HepG2 (cell line): ENCODE measurements around the gene UBL7. TPM values are rescaled to one million over a fixed set of nuclear protein-coding genes. Genes with fewer than 3 reads are reported as not detected.
A peak's percentile ranks its signal among the peaks of the same experiment; 100 is the strongest.

ENCODE experiments used
- ATAC-seq: fragments of 200-7000 bp; cut with Tn5 transposase; 3 replicates; pipeline ENCODE4 v1.9.1; 2020; ENCODE audit warnings: mild to moderate bottlenecking, moderate library complexity
- BruUV-seq: library from RNA; stranded (reverse); fragments of 400-500 nt; replicated peaks from 2 replicates; lab custom pipeline; 2021; lab: Mats Ljungman, UMichigan
- CTCF ChIA-PET: fragments of 300-600 bp; formaldehyde crosslinking; extraction: SDS; loops from one replicate; lab custom pipeline; 2021; ENCODE audit warnings: low total read pairs, inconsistent platforms, low intra/inter-chr PET ratio; lab: Yijun Ruan, JAX
- POLR2A ChIA-PET: fragments of 350-600 bp; sonication (Branson Sonifier 250); formaldehyde crosslinking; loops from one replicate; lab custom pipeline; 2020; ENCODE audit warnings: antibody characterized with exemption, inconsistent platforms; lab: Yijun Ruan, JAX
- DNase-seq: peaks from one replicate; pipeline ENCODE4 v3.0.0-alpha.2; 2015; ENCODE audit warnings: low spot score
- FAIRE-seq: peaks from 3 replicates; lab custom pipeline; 2011; peaks lifted over from hg19 to GRCh38; lab: Jason Lieb, UNC
- H2AFZ ChIP-seq: one replicate; pipeline ENCODE4 v1.6.1; 2011; ENCODE audit warnings: low read length, inconsistent platforms
- H3K27ac ChIP-seq: fragments of 300-600 bp; 3 replicates; pipeline ENCODE4 v1.8.0; 2011; ENCODE audit warnings: mixed run types, mild to moderate bottlenecking, mixed read lengths, low read length, inconsistent platforms; ENCODE audit not compliant: insufficient read depth; ENCODE audit errors: extremely low read length
- H3K27me3 ChIP-seq, 2 experiments: fragments of 200-600 bp in 1 of 2; 2 replicates in 1 of 2; 3 replicates in 1 of 2; pipeline versions ENCODE4 v1.6.0 to v1.8.0; 2011; ENCODE audit warnings: low read length in 2 of 2, mild to moderate bottlenecking in 2 of 2, moderate library complexity in 2 of 2, inconsistent platforms in 1 of 2; ENCODE audit not compliant: insufficient read depth in 2 of 2, control insufficient read depth in 1 of 2
- H3K36me3 ChIP-seq, 2 experiments: fragments of 200-600 bp in 1 of 2; replicated peaks in 1 of 2; 2 replicates in 1 of 2; 3 replicates in 1 of 2; pipeline versions ENCODE4 v1.5.1 to v1.8.0; 2011; ENCODE audit warnings: low read length in 2 of 2, inconsistent platforms in 1 of 2; ENCODE audit not compliant: insufficient read depth in 2 of 2, control insufficient read depth in 1 of 2
- H3K4me1 ChIP-seq: 2 replicates; pipeline ENCODE4 v1.5.1; 2012; ENCODE audit warnings: low read length, inconsistent platforms; ENCODE audit not compliant: insufficient read depth
- H3K4me2 ChIP-seq: 2 replicates; pipeline ENCODE4 v1.6.0; 2011; ENCODE audit warnings: low read depth, low read length, inconsistent platforms
- H3K4me3 ChIP-seq, 3 experiments: fragments of 200-600 bp in 1 of 3; sonication (generic), shearing (Covaris generic) in 1 of 3; replicated peaks in 1 of 3; 2 replicates each; pipeline ENCODE4 v1.5.1; 2011 to 2016; ENCODE audit warnings: low read length in 3 of 3, inconsistent platforms in 2 of 3, low read depth in 2 of 3, mild to moderate bottlenecking in 2 of 3, control low read depth in 1 of 3, mixed read lengths in 1 of 3; ENCODE audit not compliant: insufficient read depth in 1 of 3
- H3K79me2 ChIP-seq: one replicate; pipeline ENCODE4 v1.6.1; 2011; ENCODE audit warnings: low read length, inconsistent platforms; ENCODE audit not compliant: insufficient read depth
- H3K9ac ChIP-seq: 2 replicates; pipeline ENCODE4 v1.6.0; 2011; ENCODE audit warnings: mild to moderate bottlenecking, low read depth, low read length, inconsistent platforms; ENCODE audit not compliant: insufficient read depth
- H3K9me3 ChIP-seq: 2 replicates; pipeline ENCODE4 v1.5.1; 2012; ENCODE audit warnings: mild to moderate bottlenecking, low read length
- H4K20me1 ChIP-seq: 2 replicates; pipeline ENCODE4 v1.6.0; 2011; ENCODE audit warnings: inconsistent platforms, mild to moderate bottlenecking, low read length, moderate library complexity; ENCODE audit not compliant: insufficient read depth
- GATA4 ChIP-seq: sonication (generic); IDR thresholded peaks from 2 replicates; pipeline ENCODE4 v1.6.1; 2016; ENCODE audit warnings: antibody characterized with exemption, low read depth, borderline replicate concordance
- HNF4A ChIP-seq: sonication (generic); formaldehyde crosslinking; IDR thresholded peaks from 2 replicates; pipeline ENCODE4 v1.4.0; 2020; ENCODE audit warnings: missing genetic modification reagents
- MIXL1 ChIP-seq: IDR thresholded peaks from 2 replicates; pipeline ENCODE4 v1.6.1; 2016
- MTA1 ChIP-seq: sonication (generic); formaldehyde crosslinking; IDR thresholded peaks from 2 replicates; pipeline ENCODE4 v1.4.0; 2020; ENCODE audit warnings: missing genetic modification reagents, mild to moderate bottlenecking, borderline replicate concordance
- MTF2 ChIP-seq: sonication (generic); formaldehyde crosslinking; IDR thresholded peaks from 2 replicates; pipeline ENCODE4 v1.5.0; 2020; ENCODE audit warnings: missing genetic modification reagents, borderline replicate concordance
- MZF1 ChIP-seq: sonication (generic); formaldehyde crosslinking; IDR thresholded peaks from 2 replicates; pipeline ENCODE4 v1.8.1; 2023; ENCODE audit warnings: mild to moderate bottlenecking, missing genetic modification reagents, borderline replicate concordance
- NFYB ChIP-seq: sonication (generic); formaldehyde crosslinking; IDR thresholded peaks from 2 replicates; pipeline ENCODE4 v1.4.0; 2020; ENCODE audit warnings: missing genetic modification reagents
- SAP130 ChIP-seq: IDR thresholded peaks from 2 replicates; pipeline ENCODE4 v1.6.1; 2016; ENCODE audit warnings: low read depth
- SNRNP70 ChIP-seq: fragments of 200-400 bp; formaldehyde crosslinking; IDR thresholded peaks from 2 replicates; pipeline ENCODE4 v1.6.1; 2017; ENCODE audit warnings: mild to moderate bottlenecking, low read depth, low read length, moderate library complexity
- SOX5 ChIP-seq: IDR thresholded peaks from 2 replicates; pipeline ENCODE4 v1.6.1; 2016; ENCODE audit warnings: borderline replicate concordance
- SP1 ChIP-seq, 2 experiments: fragments of 450-650 bp in 1 of 2; sonication (generic) in 1 of 2; formaldehyde crosslinking in 1 of 2; IDR thresholded peaks; 2 replicates each; pipeline versions ENCODE4 v1.4.0 to v1.6.1; 2016 to 2020; ENCODE audit warnings: missing genetic modification reagents in 1 of 2
- TSC22D2 ChIP-seq: sonication (generic); formaldehyde crosslinking; IDR thresholded peaks from 2 replicates; pipeline ENCODE4 v1.5.1; 2020; ENCODE audit warnings: missing genetic modification reagents, mild to moderate bottlenecking, borderline replicate concordance
- U2AF1 ChIP-seq: fragments of 200-400 bp; formaldehyde crosslinking; optimal IDR thresholded peaks from 2 replicates; pipeline ENCODE3; 2017; ENCODE audit warnings: mild to moderate bottlenecking, low read depth, low read length
- ZFX ChIP-seq: sonication (generic); formaldehyde crosslinking; IDR thresholded peaks from 2 replicates; pipeline ENCODE4 v1.4.0; 2020; ENCODE audit warnings: mild to moderate bottlenecking, low read depth, missing genetic modification reagents, moderate library complexity
- WGBS: methylation state at CpG from one replicate; pipeline ENCODE4 v1.1.6; 2017; ENCODE audit warnings: low lambda C conversion rate; 5-methylcytosine and 5-hydroxymethylcytosine counted together
- in situ Hi-C: cut with HindIII; loops from 2 replicates; pipeline ENCODE4 v1.10.0; 2017; ENCODE audit warnings: low pct_unique_long_range_greater_than_20kb; ENCODE audit not compliant: extremely low pct_ligation_motif_present
- intact Hi-C: fragments of 100-400 bp; cut with micrococcal nuclease; formaldehyde crosslinking; loops from one replicate; pipeline ENCODE4 v1.10.0; 2022; ENCODE audit not compliant: unreplicated experiment
- polyA plus RNA-seq, 8 experiments: library from polyadenylated mRNA; depleted of rRNA in 3 of 8; stranded (reverse) in 7 of 8; unstranded in 1 of 8; fragments of >200 nt; fragmentation: Illumina TruSeq in 4 of 8; extraction: Trizol in 4 of 8; gene quantifications; 2 replicates each; pipeline versions ENCODE4 v1.2.1 to v1.2.3, GENCODE V29; 2011 to 2016; ENCODE audit warnings: low read depth in 4 of 8, missing spikeins in 1 of 8, mixed read lengths in 1 of 8; ENCODE audit not compliant: insufficient read depth in 1 of 8
- total RNA-seq, 5 experiments: library from RNA; depleted of rRNA; stranded (reverse); fragments of >200 nt; fragmentation: Illumina TruSeq; extraction: Trizol; gene quantifications; 2 replicates each; pipeline ENCODE4 v1.2.3, GENCODE V29; 2016; ENCODE audit warnings: low read depth in 1 of 5
- TF ChIP-seq, protein P1 (sequence below): sonication (generic); formaldehyde crosslinking; IDR thresholded peaks from 2 replicates; pipeline ENCODE4 v1.9.0; 2022; ENCODE audit warnings: missing genetic modification reagents, mild to moderate bottlenecking, borderline replicate concordance
- TF ChIP-seq, protein P2 (sequence below): IDR thresholded peaks from 2 replicates; pipeline ENCODE4 v1.6.1; 2018; ENCODE audit warnings: missing genetic modification reagents, mild to moderate bottlenecking, missing compliant biosample characterization
- TF ChIP-seq, protein P3 (sequence below): IDR thresholded peaks from 2 replicates; pipeline ENCODE4 v1.6.1; 2012; ENCODE audit warnings: inconsistent platforms
- TF ChIP-seq, protein P4 (sequence below): sonication (generic); formaldehyde crosslinking; IDR thresholded peaks from 2 replicates; pipeline ENCODE4; 2020; ENCODE audit warnings: missing genetic modification reagents, mild to moderate bottlenecking, borderline replicate concordance

Gene UBL7
- total and polyA plus RNA-seq, 2 of the 13 experiments (the other 11 are each of a cell fraction or from before 2014, with no cell fraction given) = 55.0 to 63.5 TPM

DNA sequence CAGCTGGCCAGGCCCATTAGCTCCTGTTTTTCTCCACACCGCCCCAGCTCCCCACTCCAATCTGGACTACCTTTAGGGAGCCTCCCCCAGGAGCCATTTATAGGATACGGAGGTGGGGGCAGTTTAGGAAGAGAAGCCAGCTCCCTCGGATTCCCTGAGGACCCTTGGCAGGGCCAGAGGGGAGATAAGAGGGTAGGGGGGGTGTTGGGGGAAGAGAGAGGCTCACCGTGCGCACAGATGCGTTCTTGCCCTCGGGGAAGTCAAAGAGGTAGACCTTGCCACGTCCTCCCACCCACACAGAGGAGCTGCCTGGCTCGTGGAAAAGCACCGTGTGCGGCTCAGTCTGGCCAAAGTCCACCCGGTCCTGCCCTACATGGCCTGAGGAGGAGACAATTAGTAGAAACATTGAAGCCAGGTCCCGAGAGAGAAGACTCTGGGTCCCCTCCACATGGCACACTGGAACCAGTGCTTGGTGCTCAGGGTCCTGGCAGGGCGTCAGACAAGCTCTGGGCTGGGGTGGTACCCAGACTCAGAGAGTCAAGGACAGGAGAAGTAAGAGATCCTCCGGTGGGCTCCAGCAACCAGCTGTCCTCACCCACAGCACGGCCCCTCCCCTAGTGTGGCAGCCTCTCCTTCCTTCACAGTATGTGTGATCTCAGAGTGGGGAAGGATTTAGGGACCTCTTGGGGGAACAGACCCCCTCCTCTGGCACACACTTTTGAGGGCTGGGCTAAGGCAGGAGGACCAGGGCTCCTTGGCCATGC lies 42.2 kb downstream of the UBL7 start:
- H3K9ac ChIP-seq = peak overlapping the region; percentile 41
- TF ChIP-seq MIXL1 (CRISPR knock-in tag) (no peak), MTF2 (no peak), U2AF1 (no peak), SAP130 (CRISPR knock-in tag) (0 out of 2 replicates have a peak, but pooled peaks have one; percentile 10), SNRNP70 (no peak), ZFX (CRISPR knock-in tag) (peak; percentile 15; the same call in 1 of the 2 replicates), MZF1 (CRISPR knock-in tag) (no peak), GATA4 (no peak), TSC22D2 (CRISPR knock-in tag) (no peak), SP1 (IDR thresholded peaks at IDR 0.05) (no peak), SP1 (CRISPR knock-in tag; IDR thresholded peaks at IDR 0.05) (no peak), HNF4A (CRISPR knock-in tag) (peak; percentile 73), SOX5 (CRISPR knock-in tag) (no peak), MTA1 (CRISPR knock-in tag) (0 out of 2 replicates have a peak, but pooled peaks have one; percentile 26), NFYB (CRISPR knock-in tag) (no peak)
- TF ChIP-seq, protein P1, sequence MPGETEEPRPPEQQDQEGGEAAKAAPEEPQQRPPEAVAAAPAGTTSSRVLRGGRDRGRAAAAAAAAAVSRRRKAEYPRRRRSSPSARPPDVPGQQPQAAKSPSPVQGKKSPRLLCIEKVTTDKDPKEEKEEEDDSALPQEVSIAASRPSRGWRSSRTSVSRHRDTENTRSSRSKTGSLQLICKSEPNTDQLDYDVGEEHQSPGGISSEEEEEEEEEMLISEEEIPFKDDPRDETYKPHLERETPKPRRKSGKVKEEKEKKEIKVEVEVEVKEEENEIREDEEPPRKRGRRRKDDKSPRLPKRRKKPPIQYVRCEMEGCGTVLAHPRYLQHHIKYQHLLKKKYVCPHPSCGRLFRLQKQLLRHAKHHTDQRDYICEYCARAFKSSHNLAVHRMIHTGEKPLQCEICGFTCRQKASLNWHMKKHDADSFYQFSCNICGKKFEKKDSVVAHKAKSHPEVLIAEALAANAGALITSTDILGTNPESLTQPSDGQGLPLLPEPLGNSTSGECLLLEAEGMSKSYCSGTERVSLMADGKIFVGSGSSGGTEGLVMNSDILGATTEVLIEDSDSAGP (CRISPR knock-in tag) = 0 out of 2 replicates have a peak, but pooled peaks have one; percentile 26
- TF ChIP-seq, protein P2, sequence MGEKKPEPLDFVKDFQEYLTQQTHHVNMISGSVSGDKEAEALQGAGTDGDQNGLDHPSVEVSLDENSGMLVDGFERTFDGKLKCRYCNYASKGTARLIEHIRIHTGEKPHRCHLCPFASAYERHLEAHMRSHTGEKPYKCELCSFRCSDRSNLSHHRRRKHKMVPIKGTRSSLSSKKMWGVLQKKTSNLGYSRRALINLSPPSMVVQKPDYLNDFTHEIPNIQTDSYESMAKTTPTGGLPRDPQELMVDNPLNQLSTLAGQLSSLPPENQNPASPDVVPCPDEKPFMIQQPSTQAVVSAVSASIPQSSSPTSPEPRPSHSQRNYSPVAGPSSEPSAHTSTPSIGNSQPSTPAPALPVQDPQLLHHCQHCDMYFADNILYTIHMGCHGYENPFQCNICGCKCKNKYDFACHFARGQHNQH = no peak
- TF ChIP-seq, protein P3, sequence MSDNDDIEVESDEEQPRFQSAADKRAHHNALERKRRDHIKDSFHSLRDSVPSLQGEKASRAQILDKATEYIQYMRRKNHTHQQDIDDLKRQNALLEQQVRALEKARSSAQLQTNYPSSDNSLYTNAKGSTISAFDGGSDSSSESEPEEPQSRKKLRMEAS = peak; percentile 47
- TF ChIP-seq, protein P4, sequence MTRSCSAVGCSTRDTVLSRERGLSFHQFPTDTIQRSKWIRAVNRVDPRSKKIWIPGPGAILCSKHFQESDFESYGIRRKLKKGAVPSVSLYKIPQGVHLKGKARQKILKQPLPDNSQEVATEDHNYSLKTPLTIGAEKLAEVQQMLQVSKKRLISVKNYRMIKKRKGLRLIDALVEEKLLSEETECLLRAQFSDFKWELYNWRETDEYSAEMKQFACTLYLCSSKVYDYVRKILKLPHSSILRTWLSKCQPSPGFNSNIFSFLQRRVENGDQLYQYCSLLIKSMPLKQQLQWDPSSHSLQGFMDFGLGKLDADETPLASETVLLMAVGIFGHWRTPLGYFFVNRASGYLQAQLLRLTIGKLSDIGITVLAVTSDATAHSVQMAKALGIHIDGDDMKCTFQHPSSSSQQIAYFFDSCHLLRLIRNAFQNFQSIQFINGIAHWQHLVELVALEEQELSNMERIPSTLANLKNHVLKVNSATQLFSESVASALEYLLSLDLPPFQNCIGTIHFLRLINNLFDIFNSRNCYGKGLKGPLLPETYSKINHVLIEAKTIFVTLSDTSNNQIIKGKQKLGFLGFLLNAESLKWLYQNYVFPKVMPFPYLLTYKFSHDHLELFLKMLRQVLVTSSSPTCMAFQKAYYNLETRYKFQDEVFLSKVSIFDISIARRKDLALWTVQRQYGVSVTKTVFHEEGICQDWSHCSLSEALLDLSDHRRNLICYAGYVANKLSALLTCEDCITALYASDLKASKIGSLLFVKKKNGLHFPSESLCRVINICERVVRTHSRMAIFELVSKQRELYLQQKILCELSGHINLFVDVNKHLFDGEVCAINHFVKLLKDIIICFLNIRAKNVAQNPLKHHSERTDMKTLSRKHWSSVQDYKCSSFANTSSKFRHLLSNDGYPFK (CRISPR knock-in tag) = no peak

More for the DNA sequence above, 42.2 kb downstream of the UBL7 start:
- no peak for FAIRE-seq
- Histone ChIP-seq H3K79me2 (peaks cover 42% of the 10 kb centered on the region), H4K20me1 (no peaks in the 10 kb centered on the region), H3K27ac (peak overlapping the region; percentile 36), H3K4me2 (peak overlapping the region; percentile 46), H3K4me1 (peaks cover 57% of the 10 kb centered on the region), H3K27me3 (no peaks in the 10 kb centered on the region), H3K9me3 (no peaks in the 10 kb centered on the region), H3K4me3 (peak overlapping the region in 1 of 3 experiments; percentile 11; a peak in 2 of 6 replicates), H2AFZ (no peak overlapping the region), H3K36me3 (peaks cover 25 to 46% of the 10 kb centered on the region in 2 experiments)
- WGBS = 64% methylated on average over 11 of the region's 16 CpGs
- in situ Hi-C loops (no loop called here), intact Hi-C loops (no loop called here)
- no TSS peak for BruUV-seq
- CTCF ChIA-PET = no interaction called here
- POLR2A ChIA-PET = interaction anchor here (0.8 to 8.1 kb wide), 5 partner anchors 9 to 24 kb away, joined by 3 to 107 read pairs (median 4); no protein-coding TSS in a partner anchor
- ATAC-seq = no peak
- no peak for DNase-seq
